SU-DHL-6 (cell line): ENCODE results near the gene ISY1.
"Not testable (repeated sequence)": the region's sequence is repeated elsewhere in the genome, so short reads cannot be mapped to it uniquely, and the experiment has no call there.

Experiments used
- H2AFZ ChIP-seq: fragments of 200-600 bp; sonication (generic); 2 replicates; pipeline ENCODE4 v1.6.1; 2014; ENCODE audit warnings: low read depth, mild to moderate bottlenecking, moderate library complexity, mixed read lengths, antibody characterized with exemption, low read length; ENCODE audit not compliant: severe bottlenecking
- H3F3A ChIP-seq: fragments of 200-600 bp; shearing (Covaris generic); 2 replicates; pipeline ENCODE4 v1.6.0; 2016; ENCODE audit warnings: antibody characterized with exemption, mild to moderate bottlenecking; ENCODE audit not compliant: insufficient read depth
- H3K27ac ChIP-seq: fragments of 200-600 bp; sonication (generic); 2 replicates; pipeline ENCODE4 v1.5.1; 2016; ENCODE audit warnings: low read depth, mild to moderate bottlenecking, low read length, moderate library complexity, mixed read lengths
- H3K27me3 ChIP-seq: fragments of 200-600 bp; sonication (generic), shearing (Covaris generic); 2 replicates; pipeline ENCODE4 v1.6.0; 2014; ENCODE audit warnings: mild to moderate bottlenecking, low read length
- H3K36me3 ChIP-seq: fragments of 200-600 bp; sonication (generic); 2 replicates; pipeline ENCODE4 v1.6.1; 2014; ENCODE audit warnings: mild to moderate bottlenecking, low read length, mixed read lengths
- H3K4me2 ChIP-seq: fragments of 300-600, 200-600 bp; shearing (Covaris generic), sonication (generic); 2 replicates; pipeline ENCODE4 v1.6.0; 2014; ENCODE audit warnings: low read length, low read depth, mild to moderate bottlenecking; ENCODE audit not compliant: poor library complexity, severe bottlenecking
- H3K4me3 ChIP-seq: fragments of 200-600 bp; sonication (generic); 2 replicates; pipeline ENCODE4 v1.5.1; 2014; ENCODE audit warnings: antibody characterized with exemption, low read length, mild to moderate bottlenecking, mixed read lengths; ENCODE audit not compliant: insufficient read depth, poor library complexity, severe bottlenecking
- H3K79me2 ChIP-seq: fragments of 200-600 bp; sonication (generic); 2 replicates; pipeline ENCODE4 v1.6.1; 2014; ENCODE audit warnings: mild to moderate bottlenecking, low read length, moderate library complexity; ENCODE audit not compliant: insufficient read depth
- H3K9ac ChIP-seq: fragments of 200-600 bp; sonication (generic); 2 replicates; pipeline ENCODE4 v1.7.0; 2014; ENCODE audit warnings: mild to moderate bottlenecking, low read length
- H3K9me2 ChIP-seq: fragments of 200-600 bp; sonication (generic); replicated peaks from 2 replicates; pipeline ENCODE4 v1.6.1; 2014; ENCODE audit warnings: low read length; ENCODE audit not compliant: insufficient read depth
- H3K9me3 ChIP-seq: fragments of 200-600 bp; sonication (generic); 2 replicates; pipeline ENCODE4 v1.6.1; 2014; ENCODE audit warnings: low read length, mixed read lengths; ENCODE audit not compliant: insufficient read depth
- H4K20me1 ChIP-seq: fragments of 200-600 bp; sonication (generic); 2 replicates; pipeline ENCODE4 v1.6.1; 2014; ENCODE audit warnings: low read depth, mild to moderate bottlenecking, antibody characterized with exemption, low read length, moderate library complexity, mixed read lengths
- EZH2phosphoT487 ChIP-seq: fragments of 200-600 bp; sonication (generic), shearing (Covaris generic); conservative IDR thresholded peaks from 2 replicates; pipeline ENCODE4 v1.6.1; 2018; ENCODE audit warnings: mild to moderate bottlenecking, antibody characterized with exemption, low read length, moderate library complexity, mixed read lengths
- TF ChIP-seq, protein P1 (sequence below): fragments of 200-600 bp; sonication (generic); IDR thresholded peaks from one replicate; pipeline ENCODE4 v1.5.1; 2017; ENCODE audit warnings: antibody characterized with exemption, mild to moderate bottlenecking, low read length, moderate library complexity; ENCODE audit not compliant: insufficient read depth, poor library complexity, severe bottlenecking

ISY1 gene

DNA sequence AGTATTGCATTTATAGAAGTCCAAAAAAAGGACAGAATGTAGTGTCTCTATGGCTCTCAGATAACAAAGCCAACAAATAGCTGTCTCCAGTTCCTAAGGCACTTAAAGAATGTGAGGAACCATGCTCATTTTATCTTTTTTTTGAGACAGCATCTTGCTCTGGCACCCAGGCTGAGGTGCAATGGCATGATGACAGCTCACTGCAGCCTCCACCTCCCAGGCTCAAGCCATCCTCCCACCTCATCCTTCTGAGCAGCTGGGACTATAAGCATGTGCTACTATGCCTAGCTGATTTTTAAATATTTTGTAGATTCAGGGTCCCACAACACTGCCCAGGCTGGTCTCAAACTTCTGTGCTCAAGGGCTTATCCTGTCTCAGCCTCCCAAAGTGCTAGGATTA, 16.1 kb downstream of the ISY1 start:
- Histone ChIP-seq H4K20me1 (no peaks in the 10 kb centered on the region), H3K4me3 (no peak overlapping the region), H3K27me3 (no peaks in the 10 kb centered on the region), H3K9ac (no peak overlapping the region), H3K4me2 (no peak overlapping the region), H3K27ac (no peak overlapping the region), H3K9me2 (no peaks in the 10 kb centered on the region), H3K9me3 (no peaks in the 10 kb centered on the region), H3K79me2 (no peaks in the 10 kb centered on the region), H3K36me3 (0 out of 2 replicates have a peak, but pooled peaks cover 7% of the 10 kb centered on the region), H2AFZ (no peak overlapping the region), H3F3A (no peaks in the 10 kb centered on the region)
- TF ChIP-seq, protein P1, sequence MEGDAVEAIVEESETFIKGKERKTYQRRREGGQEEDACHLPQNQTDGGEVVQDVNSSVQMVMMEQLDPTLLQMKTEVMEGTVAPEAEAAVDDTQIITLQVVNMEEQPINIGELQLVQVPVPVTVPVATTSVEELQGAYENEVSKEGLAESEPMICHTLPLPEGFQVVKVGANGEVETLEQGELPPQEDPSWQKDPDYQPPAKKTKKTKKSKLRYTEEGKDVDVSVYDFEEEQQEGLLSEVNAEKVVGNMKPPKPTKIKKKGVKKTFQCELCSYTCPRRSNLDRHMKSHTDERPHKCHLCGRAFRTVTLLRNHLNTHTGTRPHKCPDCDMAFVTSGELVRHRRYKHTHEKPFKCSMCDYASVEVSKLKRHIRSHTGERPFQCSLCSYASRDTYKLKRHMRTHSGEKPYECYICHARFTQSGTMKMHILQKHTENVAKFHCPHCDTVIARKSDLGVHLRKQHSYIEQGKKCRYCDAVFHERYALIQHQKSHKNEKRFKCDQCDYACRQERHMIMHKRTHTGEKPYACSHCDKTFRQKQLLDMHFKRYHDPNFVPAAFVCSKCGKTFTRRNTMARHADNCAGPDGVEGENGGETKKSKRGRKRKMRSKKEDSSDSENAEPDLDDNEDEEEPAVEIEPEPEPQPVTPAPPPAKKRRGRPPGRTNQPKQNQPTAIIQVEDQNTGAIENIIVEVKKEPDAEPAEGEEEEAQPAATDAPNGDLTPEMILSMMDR = no peak
- TF ChIP-seq EZH2phosphoT487 = no peak

DNA sequence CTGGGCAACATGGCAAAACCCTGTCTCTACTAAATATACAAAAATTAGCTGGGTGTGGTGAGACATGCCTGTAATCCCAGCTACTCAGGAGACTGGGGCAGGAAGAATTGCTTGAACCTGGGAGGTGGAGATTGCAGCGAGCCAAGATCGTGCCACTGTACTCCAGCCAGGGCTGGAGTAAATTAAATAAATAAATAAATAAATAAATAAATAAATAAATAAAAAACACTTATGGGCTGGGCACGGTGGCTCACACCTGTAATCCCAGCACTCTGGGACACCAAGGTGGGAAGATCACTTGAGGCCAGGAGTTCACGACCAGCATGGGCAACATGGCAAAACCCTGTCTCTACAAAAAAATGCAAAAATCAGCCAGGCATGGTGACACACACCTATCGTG, 19.9 kb downstream of the ISY1 start:
- not testable (repeated sequence) for H2AFZ ChIP-seq, H3K9me3 ChIP-seq, H3K9ac ChIP-seq, H3K79me2 ChIP-seq, H3K27me3 ChIP-seq, H3K4me3 ChIP-seq, H3K36me3 ChIP-seq, H3K9me2 ChIP-seq, H4K20me1 ChIP-seq, H3K27ac ChIP-seq, H3F3A ChIP-seq, H3K4me2 ChIP-seq

DNA sequence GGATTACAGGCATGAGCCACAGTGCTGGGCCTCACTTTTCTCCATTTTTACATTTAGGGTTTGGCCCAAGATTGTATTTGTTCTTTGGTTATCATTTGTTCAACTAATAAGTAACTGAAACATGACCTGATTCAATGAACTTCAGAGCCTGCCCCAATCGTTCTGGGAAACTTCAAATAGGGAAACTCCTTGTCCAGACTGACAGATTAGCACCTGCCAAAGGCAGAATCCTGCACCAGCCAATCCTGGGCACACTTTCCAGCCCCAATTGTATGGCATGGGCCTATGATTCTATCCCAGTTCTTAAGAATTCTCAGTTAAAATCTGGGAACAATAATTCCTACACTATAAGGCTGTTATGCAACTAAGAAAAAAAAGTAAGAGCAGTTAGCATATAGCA, 21.0 kb downstream of the ISY1 start:
- no peaks in the 10 kb centered on the region for H3F3A ChIP-seq
- TF ChIP-seq, protein P1 = no peak
- TF ChIP-seq EZH2phosphoT487 = no peak

DNA sequence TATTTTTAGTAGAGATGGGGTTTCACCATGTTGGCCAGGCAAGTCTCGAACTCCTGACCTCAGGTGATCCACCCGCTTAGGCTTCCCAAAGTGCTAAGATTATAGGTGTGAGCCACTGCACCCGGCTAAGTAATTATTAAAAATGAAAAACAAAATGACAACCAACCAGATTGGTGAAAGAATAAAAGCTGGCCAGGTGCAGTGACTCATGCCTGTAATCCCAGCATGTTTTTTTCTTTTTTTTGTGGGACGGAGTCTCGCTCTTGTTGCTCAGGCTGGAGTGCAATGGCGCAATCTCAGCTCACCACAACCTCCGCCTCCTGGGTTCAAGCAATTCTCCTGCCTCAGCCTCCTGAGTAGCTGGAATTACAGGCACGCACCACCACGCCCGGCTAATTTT, 24.6 kb downstream of the ISY1 start:
- not testable (repeated sequence) for H3K9me2 ChIP-seq, H3K9ac ChIP-seq, H3K4me3 ChIP-seq, H4K20me1 ChIP-seq, H3K9me3 ChIP-seq, H3K27ac ChIP-seq, H3K36me3 ChIP-seq, H2AFZ ChIP-seq, H3K4me2 ChIP-seq, H3K79me2 ChIP-seq, H3F3A ChIP-seq, H3K27me3 ChIP-seq

More for the DNA sequence above, 21.0 kb downstream of the ISY1 start:
- no peaks in the 10 kb centered on the region for H3K27me3 ChIP-seq
- H3K4me2 ChIP-seq = no peak overlapping the region
- no peaks in the 10 kb centered on the region for H4K20me1 ChIP-seq
- H2AFZ ChIP-seq = no peak overlapping the region
- no peak overlapping the region for H3K4me3 ChIP-seq
- peaks cover 9% of the 10 kb centered on the region; the same call in 1 of the 2 replicates for H3K36me3 ChIP-seq
- no peaks in the 10 kb centered on the region for H3K9me3 ChIP-seq
- no peaks in the 10 kb centered on the region for H3K9me2 ChIP-seq
- no peak overlapping the region for H3K9ac ChIP-seq
- H3K27ac ChIP-seq = no peak overlapping the region
- no peaks in the 10 kb centered on the region for H3K79me2 ChIP-seq
